K562 (cell line): ENCODE results near the gene BIRC3.

Experiments used
- ATF7 ChIP-seq: fragments of 450-650 bp; IDR thresholded peaks from 2 replicates; pipeline ENCODE4 v1.7.1; 2014; ENCODE audit warnings: mild to moderate bottlenecking, moderate library complexity
- BHLHE40 ChIP-seq: IDR thresholded peaks from 2 replicates; pipeline ENCODE4 v1.6.1; 2011; ENCODE audit warnings: low read length, improper control_type of control experiment
- CBX2 ChIP-seq: fragments of 200-600 bp; sonication (generic); IDR thresholded peaks from one replicate; pipeline ENCODE4 v1.6.1; 2012; ENCODE audit warnings: mild to moderate bottlenecking, low read length, inconsistent platforms; ENCODE audit not compliant: insufficient read depth, poor library complexity, severe bottlenecking
- E2F5 ChIP-seq: sonication (generic); formaldehyde crosslinking; IDR thresholded peaks from 2 replicates; pipeline ENCODE4 v1.8.0; 2022; ENCODE audit warnings: mild to moderate bottlenecking, missing genetic modification reagents
- EZH2 ChIP-seq: IDR thresholded peaks from 2 replicates; pipeline ENCODE4 v1.6.1; 2012; ENCODE audit warnings: low read depth, mild to moderate bottlenecking, inconsistent platforms, low read length, borderline replicate concordance
- FOS ChIP-seq: IDR thresholded peaks from 3 replicates; pipeline ENCODE4 v1.6.1; 2011; ENCODE audit not compliant: insufficient read length; ENCODE audit errors: extremely low read depth
- JUN ChIP-seq, 2 experiments: sonication (generic) in 1 of 2; formaldehyde crosslinking in 1 of 2; IDR thresholded peaks; 2 replicates each; pipeline versions ENCODE4 v1.6.1 to v1.8.0; 2012 to 2022; ENCODE audit warnings: borderline replicate concordance in 2 of 2, mild to moderate bottlenecking in 2 of 2, improper control_type of control experiment in 1 of 2, low read depth in 1 of 2, low read length in 1 of 2, missing genetic modification reagents in 1 of 2
- MLX ChIP-seq, 2 experiments: fragments of 450-650 bp in 1 of 2; sonication (generic) in 1 of 2; formaldehyde crosslinking; conservative IDR thresholded peaks; 2 replicates each; pipeline versions ENCODE4 v1.4.0 to v1.8.1; 2020 to 2022; ENCODE audit warnings: mild to moderate bottlenecking in 1 of 2, missing genetic modification reagents in 1 of 2
- MXI1 ChIP-seq: IDR thresholded peaks from 2 replicates; pipeline ENCODE4 v1.6.1; 2011; ENCODE audit warnings: low read depth, mild to moderate bottlenecking, improper control_type of control experiment, low read length
- ZNF507 ChIP-seq: conservative IDR thresholded peaks from 2 replicates; pipeline ENCODE4 v1.6.1; 2017; ENCODE audit warnings: missing genetic modification characterization, missing compliant biosample characterization

GRCh38 chr11:102306817-102307726, 10.2 kb upstream of the BIRC3 start:
- TF ChIP-seq MXI1 = no peak
- no peak for TF ChIP-seq BHLHE40
- no peak for TF ChIP-seq FOS
- no peak for TF ChIP-seq MLX (CRISPR knock-in tag; conservative IDR thresholded peaks at IDR 0.05)
- TF ChIP-seq ATF7 = no peak
- no peak for TF ChIP-seq E2F5 (CRISPR knock-in tag)
- TF ChIP-seq ZNF507 (tag) = no peak
- no peak for TF ChIP-seq EZH2
- no peak for TF ChIP-seq JUN (IDR thresholded peaks at IDR 0.05; ENCODE audit: borderline replicate concordance, low read depth, low read length)
- TF ChIP-seq JUN (CRISPR knock-in tag; IDR thresholded peaks at IDR 0.05; ENCODE audit: borderline replicate concordance) = no peak
- TF ChIP-seq CBX2 = no peak
